GM18520 (cell line): ENCODE measurements around the gene FAM170B.

ENCODE experiments used
- ATAC-seq: cut with Tn5 transposase; IDR thresholded peaks from one replicate; pipeline ENCODE4 v1.9.1; 2021; ENCODE audit not compliant: unreplicated experiment

FAM170B gene

GRCh38 chr10:49107111-49107886, 26.5 kb downstream of the FAM170B start:
- ATAC-seq, result no peak

DNA sequence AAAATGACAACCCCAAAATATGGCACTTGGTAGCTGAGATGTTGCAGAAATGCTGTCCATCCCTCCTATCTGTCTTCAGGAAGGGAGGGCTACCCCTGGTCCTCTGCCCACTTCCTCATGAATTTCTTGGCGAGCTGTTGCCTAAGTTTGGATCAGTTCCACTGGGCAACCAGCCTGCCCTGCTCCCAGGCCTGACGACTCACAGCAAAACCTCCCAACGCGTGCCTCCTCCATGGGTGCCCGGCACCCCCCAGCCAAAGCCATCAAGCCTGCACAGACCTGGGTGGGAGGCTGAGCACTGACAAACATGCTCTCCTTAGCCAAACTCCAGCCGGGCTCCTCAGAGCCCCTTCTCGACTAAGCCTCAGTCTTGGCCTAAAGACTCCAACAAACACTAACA, 27.4 kb downstream of the FAM170B start:
- ATAC-seq, result no peak

DNA sequence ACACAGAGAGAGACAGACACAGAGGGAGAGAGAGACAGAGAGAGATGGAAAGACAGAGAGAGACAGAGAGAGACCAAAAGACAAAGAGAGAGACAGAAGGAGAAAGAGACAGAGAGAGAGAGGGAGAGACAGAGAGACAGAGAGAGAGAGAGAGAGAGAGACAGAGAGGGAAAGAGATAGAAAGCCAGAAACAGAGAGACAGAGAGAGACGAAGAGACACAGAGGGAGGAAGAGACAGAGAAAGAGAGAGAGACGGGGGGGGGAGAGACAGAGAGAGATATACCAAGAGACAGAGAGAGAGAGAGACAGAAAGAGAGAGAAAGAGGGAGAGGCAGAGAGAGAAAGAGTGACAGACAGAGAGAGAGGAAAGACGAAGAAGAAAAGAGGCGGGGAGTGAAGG, 28.7 kb downstream of the FAM170B start:
- no peak for ATAC-seq

- no peak for ATAC-seq
Observed at GRCh38 chr10:49104323-49104722, 29.5 kb downstream of the FAM170B start.

GRCh38 chr10:49103761-49104160, 30.1 kb downstream of the FAM170B start:
- no peak for ATAC-seq

DNA sequence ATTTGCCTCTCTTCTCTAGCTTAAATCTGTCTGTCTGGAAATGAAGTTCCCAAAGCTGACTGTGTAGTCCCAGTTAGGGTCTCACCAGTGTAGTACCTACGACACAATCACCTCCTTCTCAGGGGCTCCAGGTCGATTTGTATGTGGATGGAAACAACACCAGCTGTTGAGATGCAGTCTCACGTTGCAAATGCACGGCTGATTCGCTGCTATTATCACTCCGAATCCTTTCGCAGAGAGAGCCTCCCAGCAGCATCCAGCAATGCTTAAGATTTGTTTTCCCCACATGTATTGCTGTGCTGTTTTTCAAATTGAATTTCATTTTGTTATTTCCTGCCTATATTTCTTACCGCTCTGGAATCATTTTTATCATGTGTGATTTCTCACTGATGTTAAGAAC, 34.8 kb downstream of the FAM170B start:
- ATAC-seq, result no peak

DNA sequence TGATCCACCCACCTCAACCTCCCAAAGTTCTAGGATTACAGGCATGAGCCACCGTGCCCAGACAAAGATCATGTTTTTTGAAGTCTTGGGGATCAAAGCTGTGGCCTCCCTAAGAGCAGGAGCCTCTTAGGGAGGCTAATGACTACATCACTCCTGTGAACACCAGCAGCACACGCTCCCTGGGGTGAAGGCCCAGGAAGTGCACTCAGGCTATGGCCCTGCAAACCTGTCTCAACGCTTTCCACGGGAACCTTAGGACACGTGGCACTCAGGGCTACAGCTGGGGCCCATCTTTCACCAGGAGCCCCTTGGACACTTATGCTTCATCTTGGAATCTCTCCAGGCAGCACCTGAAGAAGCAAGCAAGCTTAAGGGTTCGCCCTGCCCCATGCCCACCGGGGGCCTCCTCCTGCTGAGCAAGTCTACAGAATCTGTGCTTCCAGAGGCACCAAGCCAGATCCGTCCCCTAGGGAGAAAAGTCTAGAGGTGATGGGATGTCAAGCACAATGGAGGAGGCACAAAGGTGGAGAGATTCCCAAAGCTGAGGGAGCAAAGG, 36.9 kb downstream of the FAM170B start:
- ATAC-seq, result no peak

DNA sequence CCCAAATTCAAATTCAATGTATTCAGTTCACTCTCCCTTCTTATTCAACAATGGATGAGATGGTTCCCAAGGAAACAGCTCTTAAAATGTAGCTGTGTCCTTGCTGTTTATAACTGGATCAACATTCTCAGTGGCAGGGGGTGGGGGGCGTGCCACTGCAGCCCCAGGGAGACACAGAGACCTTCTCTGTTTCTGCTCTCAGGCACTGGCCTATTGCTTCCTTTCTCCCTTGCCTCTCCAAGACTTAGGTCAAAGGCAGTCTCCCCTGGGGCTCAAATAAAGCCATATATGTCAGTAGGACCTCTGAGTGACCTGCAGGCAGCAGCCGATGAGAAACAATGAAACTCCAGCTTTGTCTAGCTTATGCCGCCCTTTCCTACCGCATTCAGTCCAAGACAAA, 39.2 kb downstream of the FAM170B start:
- ATAC-seq, result no peak

- no peak for ATAC-seq
Observed at GRCh38 chr10:49093922-49094321, 39.9 kb downstream of the FAM170B start.

GRCh38 chr10:49092477-49092876, 41.3 kb downstream of the FAM170B start:
- no peak for ATAC-seq

GRCh38 chr10:49091450-49092210, 42.2 kb downstream of the FAM170B start:
- ATAC-seq, result no peak

DNA sequence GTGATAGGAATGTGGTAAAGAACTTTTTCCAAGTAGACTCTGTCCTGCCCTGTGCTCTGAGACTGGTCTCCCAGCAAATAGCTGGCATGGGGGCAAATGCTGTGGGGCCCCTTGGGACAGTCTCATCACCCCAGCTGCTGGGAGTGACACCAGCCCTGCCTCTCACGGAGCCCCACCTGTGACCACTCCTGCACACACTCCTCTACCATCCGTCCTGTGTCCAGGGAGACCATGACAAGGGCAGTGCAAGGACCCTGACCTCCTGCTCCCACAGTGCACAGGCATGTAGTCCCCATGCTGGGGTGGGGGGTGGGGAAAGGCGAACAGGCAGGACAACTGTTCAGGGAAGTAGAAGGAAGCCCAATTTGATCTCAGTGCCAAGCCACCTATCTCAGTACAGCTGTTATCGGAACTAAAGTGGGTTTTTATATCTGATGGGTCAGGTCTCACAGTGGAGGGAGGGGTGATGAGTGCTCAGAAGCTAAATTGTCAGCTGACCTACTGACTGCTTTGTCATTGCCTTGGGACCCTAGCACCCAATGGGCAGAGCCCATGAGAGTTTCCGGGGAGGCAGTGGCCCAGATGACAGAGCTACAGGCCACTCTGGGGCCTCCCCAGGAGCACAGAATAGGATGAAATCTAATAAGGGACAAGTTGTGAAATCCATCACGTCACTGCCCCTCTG, 43.0 kb downstream of the FAM170B start:
- ATAC-seq, result no peak

DNA sequence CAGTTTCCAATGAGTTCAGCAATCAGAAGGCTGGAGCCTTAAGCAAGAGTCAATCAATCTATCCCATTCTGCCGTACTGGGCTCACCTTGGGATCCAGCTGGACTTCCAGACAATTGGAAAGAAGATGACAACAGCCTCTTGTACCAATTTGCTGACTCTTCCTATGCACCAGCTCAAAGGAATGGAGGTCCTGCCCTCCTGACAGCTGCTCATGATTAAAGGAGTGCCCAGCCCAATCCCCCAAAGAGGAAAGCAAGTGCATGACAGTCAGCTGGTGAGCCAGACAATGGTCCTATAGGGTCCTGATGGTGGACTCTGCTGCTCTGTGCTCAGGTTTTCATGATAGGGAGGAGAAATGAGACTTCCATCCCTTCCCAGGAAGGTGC, 43.6 kb downstream of the FAM170B start:
- ATAC-seq, result no peak

DNA sequence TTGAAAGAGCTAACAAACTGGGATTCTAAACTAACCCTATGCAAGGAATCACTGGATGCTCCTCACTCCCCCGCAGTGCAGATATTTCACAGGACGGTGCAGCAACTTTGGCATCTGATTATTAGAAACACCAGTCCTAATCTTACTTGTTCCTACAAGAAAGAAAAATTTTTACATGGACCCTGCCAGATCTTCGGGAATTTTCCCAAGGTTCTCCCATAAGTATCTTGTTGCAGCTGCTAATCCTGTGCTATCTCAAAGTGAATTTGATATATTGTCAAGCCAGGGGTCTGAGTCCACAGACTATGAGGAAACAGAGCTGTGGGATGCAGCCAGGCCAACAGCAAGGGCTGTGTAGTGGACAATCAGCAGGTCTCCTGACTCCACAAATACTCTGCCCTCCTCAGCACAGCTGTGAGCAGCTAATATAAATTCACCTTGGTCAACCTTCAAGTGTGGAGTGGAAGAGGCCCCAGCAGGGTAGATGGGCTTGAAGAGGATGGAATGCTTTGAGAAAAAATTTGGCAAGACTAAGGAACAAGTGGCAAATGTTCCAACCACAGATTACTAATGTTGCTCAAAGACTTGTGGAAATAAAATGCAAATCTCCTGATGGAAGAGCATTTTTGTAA, 44.1 kb downstream of the FAM170B start:
- no peak for ATAC-seq

DNA sequence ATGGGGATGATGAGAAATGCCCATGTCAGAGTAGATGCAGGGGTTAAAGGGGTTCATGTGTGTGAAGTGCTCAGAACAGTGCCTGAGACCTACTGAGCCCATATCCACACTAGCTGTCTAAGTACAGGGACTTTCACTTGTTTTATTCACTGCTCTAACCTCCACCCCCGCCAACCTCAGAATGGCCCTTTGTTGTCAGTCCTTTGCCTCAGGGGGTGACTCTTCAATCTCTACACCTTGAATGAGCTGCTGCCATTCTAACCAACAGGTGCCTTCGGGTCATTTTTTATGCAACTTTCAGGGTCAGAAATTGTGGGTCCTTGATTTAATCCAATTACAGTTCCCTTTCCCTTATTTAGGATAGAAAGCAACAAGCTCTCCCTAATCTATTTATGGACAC, 44.7 kb downstream of the FAM170B start:
- ATAC-seq, result no peak

DNA sequence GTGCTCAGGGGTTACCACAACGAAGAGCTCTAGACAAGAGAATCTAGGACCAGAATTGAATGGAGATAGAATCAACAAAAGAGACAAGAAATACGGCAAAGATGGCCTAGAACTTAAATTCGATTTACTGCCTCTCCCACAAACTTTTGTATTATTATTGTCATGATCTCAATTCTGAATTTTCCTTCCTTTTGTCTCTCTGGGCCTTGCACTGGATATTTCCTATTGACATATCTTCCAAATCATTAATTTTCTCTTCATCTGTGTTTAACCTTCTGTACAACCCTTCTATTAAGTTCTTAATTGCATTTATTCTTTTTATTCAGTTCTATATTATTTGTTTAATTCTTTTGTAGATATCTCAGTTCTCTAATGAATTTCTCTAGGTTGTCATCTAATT, 46.9 kb downstream of the FAM170B start:
- ATAC-seq, result no peak

DNA sequence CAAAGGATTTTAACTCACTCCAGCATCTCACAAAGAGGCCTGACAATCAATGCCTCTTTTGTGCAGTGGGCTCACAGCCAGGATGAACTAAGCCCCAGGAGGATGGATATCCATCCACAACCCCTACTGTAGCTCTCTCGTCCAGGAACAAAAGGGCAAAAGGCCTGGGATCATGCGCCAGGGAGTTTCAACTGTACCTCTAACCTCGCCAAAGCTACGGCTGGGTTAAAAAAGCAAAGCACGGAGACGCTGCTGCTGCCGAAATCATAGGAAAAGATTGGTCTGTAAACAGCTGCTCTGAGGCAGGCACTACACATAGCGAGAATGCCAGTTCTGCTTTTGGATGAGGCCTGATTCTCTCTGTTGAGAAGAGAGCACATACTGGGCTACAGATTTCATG, 50.6 kb downstream of the FAM170B start:
- ATAC-seq, result no peak

- no peak for ATAC-seq
Observed at GRCh38 chr10:49082766-49083165, 51.1 kb downstream of the FAM170B start.

DNA sequence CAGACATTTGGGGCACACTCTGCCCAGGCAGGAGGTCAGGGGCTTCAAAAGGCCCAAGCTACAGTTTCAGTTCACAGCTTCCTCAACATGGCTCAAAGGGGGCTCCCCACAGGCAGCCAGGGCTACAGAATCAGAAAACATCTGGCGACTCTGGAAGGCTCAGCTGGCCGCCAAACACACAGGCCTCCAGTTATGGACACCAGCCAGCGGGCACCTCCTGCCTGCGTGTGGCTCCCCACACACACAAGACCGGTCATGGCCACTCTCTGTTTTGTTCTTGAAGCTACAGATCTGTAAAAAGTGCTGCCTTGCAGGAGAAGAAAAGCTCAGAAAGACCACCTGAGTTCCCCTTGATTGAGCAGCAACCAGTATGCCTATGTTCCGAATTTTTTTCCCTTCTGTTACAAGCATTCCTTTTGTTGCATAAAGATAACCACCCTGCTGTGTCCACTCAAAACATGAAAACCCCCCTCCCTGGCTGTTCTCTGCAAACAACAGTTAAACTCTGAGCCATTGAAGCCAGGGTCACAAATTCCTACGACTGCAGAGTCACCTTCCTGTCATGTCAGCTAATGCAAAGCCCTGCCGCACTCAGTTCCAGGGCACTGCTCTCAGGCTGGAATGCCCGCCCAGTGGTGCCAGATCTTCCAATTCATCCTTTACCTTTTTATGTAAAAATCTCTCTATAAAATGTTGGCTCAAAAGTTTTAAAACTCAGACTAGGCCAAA, 52.1 kb downstream of the FAM170B start:
- ATAC-seq, result no peak
